GM23338 (cell line): ENCODE data around the gene ARHGEF40. TPM values are rescaled to one million over a fixed set of nuclear protein-coding genes. Genes with fewer than 3 reads are reported as not detected.

Experiments
- ATAC-seq: fragments of 200-7000 bp; cut with Tn5 transposase; 3 replicates; pipeline ENCODE4 v1.9.1; 2020
- DNase-seq: peaks from one replicate; pipeline ENCODE4 v3.0.0-alpha.2; 2015; ENCODE audit warnings: low spot score
- H2AFZ ChIP-seq: fragments of 200-600 bp; sonication (generic); 2 replicates; pipeline ENCODE4 v1.8.0; 2016; ENCODE audit warnings: antibody characterized with exemption, mild to moderate bottlenecking, moderate library complexity
- H3F3A ChIP-seq: fragments of 200-600 bp; sonication (generic); replicated peaks from 2 replicates; pipeline ENCODE4 v1.8.0; 2017; ENCODE audit warnings: antibody characterized with exemption, mixed run types, low read depth
- H3K27ac ChIP-seq: fragments of 200-600 bp; sonication (generic); 2 replicates; pipeline ENCODE4 v1.6.1; 2016; ENCODE audit warnings: low read depth
- H3K27me3 ChIP-seq: fragments of 200-600 bp; sonication (generic); 2 replicates; pipeline ENCODE4 v1.8.0; 2016; ENCODE audit warnings: mild to moderate bottlenecking, mixed run types, moderate library complexity; ENCODE audit not compliant: insufficient read depth
- H3K36me3 ChIP-seq: fragments of 200-600 bp; sonication (generic); 2 replicates; pipeline ENCODE4 v1.8.0; 2016; ENCODE audit warnings: mild to moderate bottlenecking; ENCODE audit not compliant: insufficient read depth
- H3K4me1 ChIP-seq: fragments of 200-600 bp; sonication (generic); 2 replicates; pipeline ENCODE4 v1.8.0; 2016; ENCODE audit warnings: mild to moderate bottlenecking, moderate library complexity; ENCODE audit not compliant: insufficient read depth
- H3K4me2 ChIP-seq: fragments of 200-600 bp; sonication (generic); 2 replicates; pipeline ENCODE4 v1.7.1; 2017; ENCODE audit warnings: mixed run types
- H3K4me3 ChIP-seq: fragments of 200-600 bp; sonication (generic); 2 replicates; pipeline ENCODE4 v1.6.1; 2016; ENCODE audit warnings: mixed run types
- H3K79me2 ChIP-seq: fragments of 200-600 bp; sonication (generic); replicated peaks from 2 replicates; pipeline ENCODE4 v1.8.0; 2017; ENCODE audit warnings: mild to moderate bottlenecking; ENCODE audit not compliant: insufficient read depth
- H3K9me2 ChIP-seq: fragments of 200-600 bp; sonication (generic); 2 replicates; pipeline ENCODE4 v1.8.0; 2017; ENCODE audit not compliant: insufficient read depth
- H4K20me1 ChIP-seq: fragments of 200-600 bp; sonication (generic); replicated peaks from 2 replicates; pipeline ENCODE4 v1.8.0; 2017; ENCODE audit warnings: mild to moderate bottlenecking; ENCODE audit not compliant: insufficient read depth
- H3K27ac Mint-ChIP-seq: 2 replicates; pipeline ENCODE4 v1.8.0; 2020; ENCODE audit warnings: inconsistent platforms, mild to moderate bottlenecking, moderate library complexity, mixed read lengths
- H3K27me3 Mint-ChIP-seq: 3 replicates; pipeline ENCODE4 v1.8.0; 2022; ENCODE audit warnings: low read depth, mild to moderate bottlenecking, moderate library complexity, mixed read lengths, inconsistent platforms; ENCODE audit not compliant: insufficient read depth, poor library complexity
- H3K36me3 Mint-ChIP-seq: 3 replicates; pipeline ENCODE4 v1.8.0; 2021; ENCODE audit warnings: low read depth, mild to moderate bottlenecking, inconsistent platforms, moderate library complexity, mixed read lengths
- H3K4me1 Mint-ChIP-seq: 3 replicates; pipeline ENCODE4 v1.8.0; 2020; ENCODE audit warnings: mild to moderate bottlenecking, inconsistent platforms, mixed read lengths
- H3K4me3 Mint-ChIP-seq: 3 replicates; pipeline ENCODE4 v1.8.0; 2021; ENCODE audit warnings: moderate library complexity, mild to moderate bottlenecking, inconsistent platforms, mixed read lengths
- H3K9me3 Mint-ChIP-seq: 3 replicates; pipeline ENCODE4 v1.8.0; 2020; ENCODE audit warnings: moderate library complexity, mild to moderate bottlenecking, inconsistent platforms, mixed read lengths
- CREB1 ChIP-seq: fragments of 250-450 bp; sonication (Bioruptor Pico); IDR thresholded peaks from 2 replicates; pipeline ENCODE4 v1.5.0; 2020; ENCODE audit warnings: low read depth, mild to moderate bottlenecking, moderate library complexity
- EZH2 ChIP-seq: fragments of 200-600 bp; sonication (generic); IDR thresholded peaks from one replicate; pipeline ENCODE4 v1.8.0; 2017; ENCODE audit warnings: antibody characterized with exemption, mild to moderate bottlenecking, low read depth; ENCODE audit not compliant: unreplicated experiment
- EZH2phosphoT487 ChIP-seq: fragments of 200-600 bp; sonication (generic); IDR thresholded peaks from one replicate; pipeline ENCODE4 v1.8.1; 2018; ENCODE audit warnings: antibody characterized with exemption; ENCODE audit not compliant: unreplicated experiment
- JUNB ChIP-seq: IDR thresholded peaks from one replicate; pipeline ENCODE4 v1.6.1; 2016; ENCODE audit warnings: antibody characterized with exemption; ENCODE audit not compliant: unreplicated experiment
- NANOG ChIP-seq: IDR thresholded peaks from 2 replicates; pipeline ENCODE4 v1.6.1; 2016; ENCODE audit warnings: antibody characterized with exemption, borderline replicate concordance
- POLR2AphosphoS5 ChIP-seq: IDR thresholded peaks from 2 replicates; pipeline ENCODE4 v1.6.1; 2016; ENCODE audit warnings: antibody characterized with exemption, low read depth
- STAT1 ChIP-seq: IDR thresholded peaks from one replicate; pipeline ENCODE4 v1.6.1; 2016; ENCODE audit warnings: antibody characterized with exemption; ENCODE audit not compliant: unreplicated experiment
- ZNF114 ChIP-seq: fragments of 250-450 bp; sonication (Bioruptor Pico); IDR thresholded peaks from 2 replicates; pipeline ENCODE4 v1.5.0; 2020; ENCODE audit warnings: mild to moderate bottlenecking, moderate library complexity
- ZNF331 ChIP-seq: fragments of 250-450 bp; sonication (Bioruptor Pico); IDR thresholded peaks from 2 replicates; pipeline ENCODE4 v1.5.0; 2020; ENCODE audit warnings: low read depth, mild to moderate bottlenecking, moderate library complexity
- polyA plus RNA-seq: library from polyadenylated mRNA; unstranded; fragments of >200 nt; fragmentation: Nextera tagmentation; extraction: Ambion mirVana; gene quantifications from 2 replicates; pipeline ENCODE4 v1.2.1, GENCODE V29; 2016
- total RNA-seq: library from RNA; depleted of rRNA; stranded (reverse); fragments of >200 nt; shearing (Covaris generic); gene quantifications from 2 replicates; pipeline ENCODE4 v1.2.3, GENCODE V29; 2014
- TF ChIP-seq, protein P1 (sequence below): fragments of 250-450 bp; sonication (Bioruptor Pico); IDR thresholded peaks from 2 replicates; pipeline ENCODE4 v1.5.0; 2020; ENCODE audit warnings: mild to moderate bottlenecking, moderate library complexity
- TF ChIP-seq, protein P2 (sequence below): IDR thresholded peaks from 2 replicates; pipeline ENCODE4 v1.6.1; 2016; ENCODE audit warnings: antibody characterized with exemption
- TF ChIP-seq, protein P3 (sequence below), 2 experiments: fragments of 200-600 bp in 1 of 2; sonication (generic) in 1 of 2; conservative IDR thresholded peaks; 2 replicates each; pipeline versions ENCODE4 v1.5.1 to v1.6.1; 2016 to 2017; ENCODE audit warnings: antibody characterized with exemption in 2 of 2, low read depth in 2 of 2, mild to moderate bottlenecking in 2 of 2, moderate library complexity in 1 of 2
- TF ChIP-seq, protein P4 (sequence below): IDR thresholded peaks from one replicate; pipeline ENCODE4 v1.6.1; 2018; ENCODE audit warnings: antibody characterized with exemption; ENCODE audit not compliant: unreplicated experiment

ARHGEF40 gene
- total and polyA plus RNA-seq, 2 experiments from 2014 or later, result 17.7 to 44.6 TPM

DNA sequence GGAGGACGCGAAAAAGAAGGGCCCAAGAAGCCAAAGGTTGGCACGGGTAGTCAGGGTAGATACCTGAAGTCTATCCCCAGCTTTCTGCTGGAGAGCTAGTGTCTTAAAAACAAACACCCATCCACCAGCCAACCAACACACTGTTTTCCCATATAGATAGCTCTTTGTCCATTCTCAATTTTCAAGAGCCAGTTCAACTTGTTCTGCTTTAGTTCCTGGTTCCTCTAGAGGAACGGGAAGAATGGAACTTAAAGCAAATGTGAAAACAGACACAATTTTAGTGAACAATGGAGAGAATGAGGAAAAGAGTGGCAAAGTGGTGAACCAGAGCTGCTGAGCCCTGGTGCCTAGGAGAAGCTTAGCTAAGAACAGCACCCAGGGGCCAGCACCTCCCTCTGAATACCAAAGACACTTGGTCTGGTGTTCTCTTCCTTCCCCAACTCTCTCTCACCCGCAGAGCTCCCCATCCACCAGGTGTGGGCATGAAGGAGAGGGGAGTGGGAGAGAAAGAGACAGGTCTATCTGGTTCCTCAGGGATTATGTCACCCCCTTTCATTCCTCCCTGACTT, 49.0 kb upstream of the ARHGEF40 start:
- Mint-ChIP-seq H3K27ac (no peak overlapping the region), H3K4me1 (peaks cover 24% of the 10 kb centered on the region), H3K9me3 (no peaks in the 10 kb centered on the region; the same call in 2 of the 3 replicates), H3K36me3 (peaks cover 19% of the 10 kb centered on the region), H3K4me3 (no peak overlapping the region), H3K27me3 (peaks cover 25% of the 10 kb centered on the region)
- Histone ChIP-seq H3K79me2 (no peaks in the 10 kb centered on the region; the same call in 1 of the 2 replicates), H3K4me2 (no peak overlapping the region), H3K36me3 (no peaks in the 10 kb centered on the region), H2AFZ (no peak overlapping the region), H3K4me3 (no peak overlapping the region), H4K20me1 (no peaks in the 10 kb centered on the region), H3K4me1 (peaks cover 18% of the 10 kb centered on the region), H3K27me3 (peaks cover 24% of the 10 kb centered on the region), H3F3A (peaks cover 5% of the 10 kb centered on the region; the same call in 1 of the 2 replicates), H3K9me2 (no peaks in the 10 kb centered on the region), H3K27ac (no peak overlapping the region)
- no peak for DNase-seq
- TF ChIP-seq, protein P1, sequence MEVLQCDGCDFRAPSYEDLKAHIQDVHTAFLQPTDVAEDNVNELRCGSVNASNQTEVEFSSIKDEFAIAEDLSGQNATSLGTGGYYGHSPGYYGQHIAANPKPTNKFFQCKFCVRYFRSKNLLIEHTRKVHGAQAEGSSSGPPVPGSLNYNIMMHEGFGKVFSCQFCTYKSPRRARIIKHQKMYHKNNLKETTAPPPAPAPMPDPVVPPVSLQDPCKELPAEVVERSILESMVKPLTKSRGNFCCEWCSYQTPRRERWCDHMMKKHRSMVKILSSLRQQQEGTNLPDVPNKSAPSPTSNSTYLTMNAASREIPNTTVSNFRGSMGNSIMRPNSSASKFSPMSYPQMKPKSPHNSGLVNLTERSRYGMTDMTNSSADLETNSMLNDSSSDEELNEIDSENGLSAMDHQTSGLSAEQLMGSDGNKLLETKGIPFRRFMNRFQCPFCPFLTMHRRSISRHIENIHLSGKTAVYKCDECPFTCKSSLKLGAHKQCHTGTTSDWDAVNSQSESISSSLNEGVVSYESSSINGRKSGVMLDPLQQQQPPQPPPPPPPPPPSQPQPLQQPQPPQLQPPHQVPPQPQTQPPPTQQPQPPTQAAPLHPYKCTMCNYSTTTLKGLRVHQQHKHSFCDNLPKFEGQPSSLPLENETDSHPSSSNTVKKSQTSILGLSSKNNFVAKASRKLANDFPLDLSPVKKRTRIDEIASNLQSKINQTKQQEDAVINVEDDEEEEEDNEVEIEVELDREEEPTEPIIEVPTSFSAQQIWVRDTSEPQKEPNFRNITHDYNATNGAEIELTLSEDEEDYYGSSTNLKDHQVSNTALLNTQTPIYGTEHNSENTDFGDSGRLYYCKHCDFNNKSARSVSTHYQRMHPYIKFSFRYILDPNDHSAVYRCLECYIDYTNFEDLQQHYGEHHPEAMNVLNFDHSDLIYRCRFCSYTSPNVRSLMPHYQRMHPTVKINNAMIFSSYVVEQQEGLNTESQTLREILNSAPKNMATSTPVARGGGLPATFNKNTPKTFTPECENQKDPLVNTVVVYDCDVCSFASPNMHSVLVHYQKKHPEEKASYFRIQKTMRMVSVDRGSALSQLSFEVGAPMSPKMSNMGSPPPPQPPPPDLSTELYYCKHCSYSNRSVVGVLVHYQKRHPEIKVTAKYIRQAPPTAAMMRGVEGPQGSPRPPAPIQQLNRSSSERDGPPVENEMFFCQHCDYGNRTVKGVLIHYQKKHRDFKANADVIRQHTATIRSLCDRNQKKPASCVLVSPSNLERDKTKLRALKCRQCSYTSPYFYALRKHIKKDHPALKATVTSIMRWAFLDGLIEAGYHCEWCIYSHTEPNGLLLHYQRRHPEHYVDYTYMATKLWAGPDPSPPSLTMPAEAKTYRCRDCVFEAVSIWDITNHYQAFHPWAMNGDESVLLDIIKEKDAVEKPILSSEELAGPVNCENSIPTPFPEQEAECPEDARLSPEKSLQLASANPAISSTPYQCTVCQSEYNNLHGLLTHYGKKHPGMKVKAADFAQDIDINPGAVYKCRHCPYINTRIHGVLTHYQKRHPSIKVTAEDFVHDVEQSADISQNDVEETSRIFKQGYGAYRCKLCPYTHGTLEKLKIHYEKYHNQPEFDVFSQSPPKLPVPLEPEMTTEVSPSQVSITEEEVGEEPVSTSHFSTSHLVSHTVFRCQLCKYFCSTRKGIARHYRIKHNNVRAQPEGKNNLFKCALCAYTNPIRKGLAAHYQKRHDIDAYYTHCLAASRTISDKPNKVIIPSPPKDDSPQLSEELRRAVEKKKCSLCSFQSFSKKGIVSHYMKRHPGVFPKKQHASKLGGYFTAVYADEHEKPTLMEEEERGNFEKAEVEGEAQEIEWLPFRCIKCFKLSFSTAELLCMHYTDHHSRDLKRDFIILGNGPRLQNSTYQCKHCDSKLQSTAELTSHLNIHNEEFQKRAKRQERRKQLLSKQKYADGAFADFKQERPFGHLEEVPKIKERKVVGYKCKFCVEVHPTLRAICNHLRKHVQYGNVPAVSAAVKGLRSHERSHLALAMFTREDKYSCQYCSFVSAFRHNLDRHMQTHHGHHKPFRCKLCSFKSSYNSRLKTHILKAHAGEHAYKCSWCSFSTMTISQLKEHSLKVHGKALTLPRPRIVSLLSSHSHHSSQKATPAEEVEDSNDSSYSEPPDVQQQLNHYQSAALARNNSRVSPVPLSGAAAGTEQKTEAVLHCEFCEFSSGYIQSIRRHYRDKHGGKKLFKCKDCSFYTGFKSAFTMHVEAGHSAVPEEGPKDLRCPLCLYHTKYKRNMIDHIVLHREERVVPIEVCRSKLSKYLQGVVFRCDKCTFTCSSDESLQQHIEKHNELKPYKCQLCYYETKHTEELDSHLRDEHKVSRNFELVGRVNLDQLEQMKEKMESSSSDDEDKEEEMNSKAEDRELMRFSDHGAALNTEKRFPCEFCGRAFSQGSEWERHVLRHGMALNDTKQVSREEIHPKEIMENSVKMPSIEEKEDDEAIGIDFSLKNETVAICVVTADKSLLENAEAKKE, result no peak
- no peak for TF ChIP-seq POLR2AphosphoS5
- TF ChIP-seq, protein P2, sequence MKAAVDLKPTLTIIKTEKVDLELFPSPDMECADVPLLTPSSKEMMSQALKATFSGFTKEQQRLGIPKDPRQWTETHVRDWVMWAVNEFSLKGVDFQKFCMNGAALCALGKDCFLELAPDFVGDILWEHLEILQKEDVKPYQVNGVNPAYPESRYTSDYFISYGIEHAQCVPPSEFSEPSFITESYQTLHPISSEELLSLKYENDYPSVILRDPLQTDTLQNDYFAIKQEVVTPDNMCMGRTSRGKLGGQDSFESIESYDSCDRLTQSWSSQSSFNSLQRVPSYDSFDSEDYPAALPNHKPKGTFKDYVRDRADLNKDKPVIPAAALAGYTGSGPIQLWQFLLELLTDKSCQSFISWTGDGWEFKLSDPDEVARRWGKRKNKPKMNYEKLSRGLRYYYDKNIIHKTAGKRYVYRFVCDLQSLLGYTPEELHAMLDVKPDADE, result no peak
- no peak for TF ChIP-seq EZH2phosphoT487
- no peak for TF ChIP-seq ZNF114
- TF ChIP-seq EZH2, result no peak
- TF ChIP-seq STAT1, result no peak
- no peak for TF ChIP-seq NANOG
- TF ChIP-seq, protein P3, sequence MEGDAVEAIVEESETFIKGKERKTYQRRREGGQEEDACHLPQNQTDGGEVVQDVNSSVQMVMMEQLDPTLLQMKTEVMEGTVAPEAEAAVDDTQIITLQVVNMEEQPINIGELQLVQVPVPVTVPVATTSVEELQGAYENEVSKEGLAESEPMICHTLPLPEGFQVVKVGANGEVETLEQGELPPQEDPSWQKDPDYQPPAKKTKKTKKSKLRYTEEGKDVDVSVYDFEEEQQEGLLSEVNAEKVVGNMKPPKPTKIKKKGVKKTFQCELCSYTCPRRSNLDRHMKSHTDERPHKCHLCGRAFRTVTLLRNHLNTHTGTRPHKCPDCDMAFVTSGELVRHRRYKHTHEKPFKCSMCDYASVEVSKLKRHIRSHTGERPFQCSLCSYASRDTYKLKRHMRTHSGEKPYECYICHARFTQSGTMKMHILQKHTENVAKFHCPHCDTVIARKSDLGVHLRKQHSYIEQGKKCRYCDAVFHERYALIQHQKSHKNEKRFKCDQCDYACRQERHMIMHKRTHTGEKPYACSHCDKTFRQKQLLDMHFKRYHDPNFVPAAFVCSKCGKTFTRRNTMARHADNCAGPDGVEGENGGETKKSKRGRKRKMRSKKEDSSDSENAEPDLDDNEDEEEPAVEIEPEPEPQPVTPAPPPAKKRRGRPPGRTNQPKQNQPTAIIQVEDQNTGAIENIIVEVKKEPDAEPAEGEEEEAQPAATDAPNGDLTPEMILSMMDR (conservative IDR thresholded peaks at IDR 0.05; ENCODE audit: low read depth in 2 of 2), result no peak
- TF ChIP-seq, protein P4, sequence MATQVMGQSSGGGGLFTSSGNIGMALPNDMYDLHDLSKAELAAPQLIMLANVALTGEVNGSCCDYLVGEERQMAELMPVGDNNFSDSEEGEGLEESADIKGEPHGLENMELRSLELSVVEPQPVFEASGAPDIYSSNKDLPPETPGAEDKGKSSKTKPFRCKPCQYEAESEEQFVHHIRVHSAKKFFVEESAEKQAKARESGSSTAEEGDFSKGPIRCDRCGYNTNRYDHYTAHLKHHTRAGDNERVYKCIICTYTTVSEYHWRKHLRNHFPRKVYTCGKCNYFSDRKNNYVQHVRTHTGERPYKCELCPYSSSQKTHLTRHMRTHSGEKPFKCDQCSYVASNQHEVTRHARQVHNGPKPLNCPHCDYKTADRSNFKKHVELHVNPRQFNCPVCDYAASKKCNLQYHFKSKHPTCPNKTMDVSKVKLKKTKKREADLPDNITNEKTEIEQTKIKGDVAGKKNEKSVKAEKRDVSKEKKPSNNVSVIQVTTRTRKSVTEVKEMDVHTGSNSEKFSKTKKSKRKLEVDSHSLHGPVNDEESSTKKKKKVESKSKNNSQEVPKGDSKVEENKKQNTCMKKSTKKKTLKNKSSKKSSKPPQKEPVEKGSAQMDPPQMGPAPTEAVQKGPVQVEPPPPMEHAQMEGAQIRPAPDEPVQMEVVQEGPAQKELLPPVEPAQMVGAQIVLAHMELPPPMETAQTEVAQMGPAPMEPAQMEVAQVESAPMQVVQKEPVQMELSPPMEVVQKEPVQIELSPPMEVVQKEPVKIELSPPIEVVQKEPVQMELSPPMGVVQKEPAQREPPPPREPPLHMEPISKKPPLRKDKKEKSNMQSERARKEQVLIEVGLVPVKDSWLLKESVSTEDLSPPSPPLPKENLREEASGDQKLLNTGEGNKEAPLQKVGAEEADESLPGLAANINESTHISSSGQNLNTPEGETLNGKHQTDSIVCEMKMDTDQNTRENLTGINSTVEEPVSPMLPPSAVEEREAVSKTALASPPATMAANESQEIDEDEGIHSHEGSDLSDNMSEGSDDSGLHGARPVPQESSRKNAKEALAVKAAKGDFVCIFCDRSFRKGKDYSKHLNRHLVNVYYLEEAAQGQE, result no peak
- no peak for TF ChIP-seq CREB1 (CRISPR knock-in tag)
- no peak for TF ChIP-seq JUNB
- no peak for TF ChIP-seq ZNF331 (CRISPR knock-in tag)
- no peak for ATAC-seq
